ENCODE data around the gene VAV2.
"Not testable (repeated sequence)": the region's sequence is repeated elsewhere in the genome, so short reads cannot be mapped to it uniquely, and the experiment has no call there.

Gene VAV2

DNA sequence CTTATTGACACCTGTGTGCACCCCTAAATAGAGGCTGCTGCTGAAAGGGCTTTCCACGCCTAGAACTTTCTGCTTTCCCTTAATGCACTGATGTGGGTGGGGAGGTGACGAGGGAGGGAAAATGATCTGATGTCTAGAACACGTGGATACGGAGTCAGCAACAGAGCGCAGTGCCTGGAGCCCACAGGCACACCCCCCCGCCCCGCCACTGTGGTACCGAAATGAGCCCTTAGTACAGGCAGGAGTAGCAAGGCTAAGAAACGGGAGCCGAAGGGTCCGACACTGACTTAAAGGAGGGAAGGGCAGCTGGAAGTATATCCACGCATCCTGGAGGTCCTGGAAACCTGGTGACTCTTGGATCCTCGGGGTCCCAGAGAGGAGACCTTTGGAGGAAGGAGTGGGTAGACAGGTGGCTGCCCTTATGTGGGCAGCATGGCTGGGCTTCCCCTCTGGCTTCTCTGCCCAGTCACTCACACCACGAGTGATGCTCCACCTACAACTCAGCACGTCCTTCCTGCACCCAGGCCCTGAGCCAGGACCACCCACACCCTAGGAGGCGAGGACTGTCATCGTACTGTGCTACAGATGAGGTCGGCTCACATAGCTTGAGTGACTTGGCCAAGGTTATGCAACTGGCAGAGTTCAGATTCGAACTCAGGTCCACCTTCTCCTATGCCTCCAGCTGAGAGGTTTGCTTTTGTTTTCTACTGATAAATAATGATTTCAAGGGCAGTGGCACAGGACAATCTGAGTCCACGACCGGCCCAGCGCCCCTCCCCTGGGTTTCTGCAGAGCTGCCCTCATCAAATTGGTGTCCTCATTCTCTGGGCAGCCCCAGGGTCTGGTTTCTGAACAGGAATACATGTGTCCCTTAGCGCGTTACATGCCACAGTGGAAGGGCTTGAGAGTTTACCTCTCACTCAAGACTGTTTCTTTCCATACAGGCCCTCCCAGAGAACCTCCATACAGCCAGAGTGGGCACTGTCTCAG lies 4.7 kb upstream of the VAV2 start:
- DNase-seq (ENCODE audit: low spot score): no peak

DNA sequence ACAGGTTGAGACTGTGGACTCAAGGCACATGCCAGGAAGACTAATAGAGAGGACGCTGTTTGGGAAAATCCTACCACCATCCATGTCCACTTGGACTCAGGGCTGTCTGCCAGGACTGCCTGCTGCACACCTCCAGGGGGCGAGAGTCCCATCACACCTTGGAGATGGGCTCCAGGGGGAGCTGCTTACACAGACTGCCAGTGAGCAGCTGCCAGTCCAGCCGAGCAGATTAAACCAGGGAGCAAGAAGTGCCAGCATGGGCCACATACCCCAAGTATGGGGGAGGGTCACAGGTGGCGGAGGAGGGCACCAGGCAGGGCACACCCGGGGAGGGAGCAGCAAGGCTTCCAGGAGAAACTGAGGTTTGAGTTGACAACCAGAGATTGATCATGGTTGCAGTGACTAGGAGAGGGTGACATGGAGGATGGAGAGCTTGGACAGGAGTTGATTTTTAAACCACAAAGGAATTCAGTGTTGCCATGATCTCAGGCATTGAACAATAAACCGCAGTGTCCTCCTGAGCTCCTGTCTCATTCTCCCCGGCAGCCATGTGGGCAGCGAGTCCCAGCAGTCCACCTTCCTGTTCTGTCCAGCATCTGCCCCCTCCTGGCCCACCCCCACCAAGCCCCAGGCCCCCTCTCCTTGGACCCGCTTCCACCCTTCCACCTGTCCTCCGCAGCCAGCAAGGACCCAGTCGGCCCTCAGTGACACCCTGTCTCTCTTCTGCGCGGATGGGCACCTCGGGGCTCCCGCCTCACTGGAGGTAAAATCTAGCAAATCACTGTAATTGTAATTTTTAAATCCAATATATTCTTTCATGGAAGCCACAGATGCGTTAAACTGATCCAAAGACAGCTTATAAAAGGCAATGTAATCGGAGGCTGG lies 3.1 kb upstream of the VAV2 start:
- peak; percentile 17 for DNase-seq (ENCODE audit: low spot score)

DNA sequence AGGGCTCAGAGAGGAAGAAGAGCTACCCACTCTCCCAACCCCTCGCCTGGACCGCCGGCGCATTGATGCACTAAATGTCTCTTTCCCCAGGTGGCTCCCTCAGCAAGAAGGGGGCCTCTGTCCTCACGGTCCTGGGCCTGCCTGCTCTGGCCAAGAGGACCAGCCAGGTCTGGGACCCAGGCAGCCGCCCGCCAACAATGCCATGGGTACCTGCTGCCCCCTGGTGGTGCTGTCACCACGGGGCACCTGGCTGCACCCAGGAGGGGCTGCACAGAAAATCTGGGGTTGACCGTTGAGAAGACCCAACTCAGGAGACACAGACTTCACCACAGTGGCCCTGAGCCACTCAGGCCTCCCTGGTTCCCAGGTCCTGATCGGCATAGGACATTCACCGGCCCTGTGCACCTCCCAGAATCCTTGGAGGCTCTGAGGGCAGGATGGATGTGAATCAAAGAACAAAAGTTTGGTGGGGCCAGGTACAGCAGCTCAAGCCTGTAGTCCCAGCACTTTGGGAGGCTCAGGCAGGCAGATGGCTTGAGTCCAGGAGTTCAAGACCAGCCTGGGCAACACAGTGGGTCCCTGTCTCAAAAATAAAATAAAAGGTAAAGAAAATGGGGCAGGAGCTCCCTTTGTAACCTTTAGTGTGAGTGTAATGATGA lies 2.4 kb upstream of the VAV2 start:
- DNase-seq (ENCODE audit: low spot score): peak; percentile 86

DNA sequence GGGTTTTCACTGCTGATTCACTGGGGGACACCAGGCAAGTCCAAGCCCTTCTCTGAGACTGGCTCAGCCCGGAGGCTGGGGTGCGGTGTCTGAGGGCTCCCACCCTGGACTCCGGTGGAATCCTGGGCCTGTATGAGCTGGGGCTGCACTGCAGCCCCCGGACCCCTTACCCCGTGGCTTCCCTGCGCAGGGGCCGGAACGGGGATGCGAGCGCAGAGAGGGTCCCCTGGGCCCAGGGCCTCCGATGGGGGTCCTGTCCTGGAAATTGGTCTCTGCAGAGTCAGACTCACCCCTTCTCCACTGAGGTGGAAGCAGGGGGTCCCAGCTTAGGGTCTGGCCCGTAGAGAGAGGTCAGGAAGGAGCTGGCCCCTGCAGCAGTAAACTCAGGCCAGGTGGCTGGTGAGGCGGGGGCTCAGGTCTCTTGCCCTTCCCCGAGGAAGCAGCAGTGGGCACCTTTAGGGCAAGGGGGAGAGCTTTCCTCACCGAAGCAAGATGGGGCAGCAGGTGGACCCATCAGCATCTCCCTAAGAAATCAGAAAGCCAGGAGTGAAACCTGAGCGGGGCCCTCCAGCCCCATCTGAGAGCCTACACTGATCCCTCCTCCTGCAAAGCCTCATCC lies 1.6 kb upstream of the VAV2 start:
- no peak for DNase-seq (ENCODE audit: low spot score)

DNA sequence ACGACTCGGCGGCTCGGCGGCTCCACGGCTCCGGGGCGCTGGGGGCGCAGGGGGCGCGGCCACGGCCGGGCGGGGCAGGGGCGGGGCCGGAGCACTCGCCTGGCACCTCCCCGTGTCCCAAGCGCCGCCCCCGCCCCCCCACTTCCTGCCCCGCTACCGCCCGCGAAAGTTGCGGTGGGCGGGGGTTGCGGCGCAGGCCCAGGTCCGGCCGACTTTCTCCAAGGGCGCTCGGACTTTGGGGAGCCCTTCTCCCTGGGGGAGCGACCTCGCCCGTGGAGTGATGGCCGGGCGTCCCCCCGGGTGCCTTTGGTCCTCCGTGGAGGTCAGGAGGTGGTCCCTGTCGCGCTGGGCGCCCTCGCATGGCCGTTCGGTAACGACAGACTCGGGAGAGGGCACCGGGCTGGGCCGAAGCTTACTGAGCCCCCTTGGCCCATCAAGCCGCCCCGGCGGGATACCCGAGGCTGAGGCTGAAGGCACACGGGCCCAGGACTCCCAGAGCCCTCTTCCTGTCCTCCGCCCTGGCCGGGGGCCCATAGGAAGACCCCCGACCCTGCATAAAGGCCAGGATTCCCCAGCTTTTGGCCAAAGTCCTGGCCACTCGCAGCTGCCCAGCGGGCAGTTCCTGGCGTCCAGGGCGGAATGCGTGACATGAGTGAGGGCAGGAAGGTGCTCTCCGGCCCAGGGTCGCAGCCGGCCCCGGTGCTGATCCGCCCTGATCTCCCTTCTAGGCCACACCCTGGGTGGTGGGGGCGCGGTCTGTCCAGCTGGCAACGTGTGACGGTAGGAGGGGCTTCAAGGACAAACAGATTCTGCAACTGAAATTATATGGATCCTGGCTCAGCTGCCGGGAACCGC lies 883 bp upstream of the VAV2 start:
- peak; percentile 91 for DNase-seq (ENCODE audit: low spot score)

DNA sequence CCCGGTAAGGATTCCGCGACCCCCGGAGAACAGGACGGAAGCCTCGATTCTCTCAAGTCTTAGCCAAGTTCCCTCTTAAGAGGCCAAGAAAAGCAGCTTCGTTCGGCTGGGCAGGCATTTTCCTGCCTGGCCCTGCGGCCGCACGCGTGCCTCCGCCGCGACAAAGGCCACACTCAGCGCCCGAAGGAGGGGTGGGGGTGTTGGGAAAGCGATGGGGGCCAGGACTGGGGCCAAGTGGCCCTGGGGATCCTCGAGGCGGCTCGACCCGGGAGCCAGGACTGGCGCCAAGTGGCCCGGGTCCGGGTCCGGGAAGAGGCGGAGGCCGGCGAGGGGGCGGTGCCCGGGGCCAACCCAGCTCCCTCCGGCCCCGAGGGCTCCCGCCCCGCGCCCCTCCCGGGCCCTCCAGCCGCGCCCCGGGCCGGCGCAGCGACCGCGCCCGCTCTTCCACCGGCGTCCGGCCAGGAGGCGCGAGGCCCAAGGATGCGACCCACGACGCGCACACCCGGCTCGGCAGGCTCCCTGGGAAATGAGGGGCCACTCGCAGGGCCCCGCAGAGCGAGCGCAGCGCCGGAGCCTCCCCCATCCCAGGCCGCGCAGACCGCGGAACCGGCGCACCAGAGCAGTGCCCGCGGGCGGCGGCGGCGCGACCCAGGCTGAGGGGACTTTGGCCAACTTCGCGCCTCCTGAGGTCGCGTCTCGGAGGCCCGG lies 756 bp downstream of the VAV2 start:
- peak; percentile 43 for DNase-seq (ENCODE audit: low spot score)

DNA sequence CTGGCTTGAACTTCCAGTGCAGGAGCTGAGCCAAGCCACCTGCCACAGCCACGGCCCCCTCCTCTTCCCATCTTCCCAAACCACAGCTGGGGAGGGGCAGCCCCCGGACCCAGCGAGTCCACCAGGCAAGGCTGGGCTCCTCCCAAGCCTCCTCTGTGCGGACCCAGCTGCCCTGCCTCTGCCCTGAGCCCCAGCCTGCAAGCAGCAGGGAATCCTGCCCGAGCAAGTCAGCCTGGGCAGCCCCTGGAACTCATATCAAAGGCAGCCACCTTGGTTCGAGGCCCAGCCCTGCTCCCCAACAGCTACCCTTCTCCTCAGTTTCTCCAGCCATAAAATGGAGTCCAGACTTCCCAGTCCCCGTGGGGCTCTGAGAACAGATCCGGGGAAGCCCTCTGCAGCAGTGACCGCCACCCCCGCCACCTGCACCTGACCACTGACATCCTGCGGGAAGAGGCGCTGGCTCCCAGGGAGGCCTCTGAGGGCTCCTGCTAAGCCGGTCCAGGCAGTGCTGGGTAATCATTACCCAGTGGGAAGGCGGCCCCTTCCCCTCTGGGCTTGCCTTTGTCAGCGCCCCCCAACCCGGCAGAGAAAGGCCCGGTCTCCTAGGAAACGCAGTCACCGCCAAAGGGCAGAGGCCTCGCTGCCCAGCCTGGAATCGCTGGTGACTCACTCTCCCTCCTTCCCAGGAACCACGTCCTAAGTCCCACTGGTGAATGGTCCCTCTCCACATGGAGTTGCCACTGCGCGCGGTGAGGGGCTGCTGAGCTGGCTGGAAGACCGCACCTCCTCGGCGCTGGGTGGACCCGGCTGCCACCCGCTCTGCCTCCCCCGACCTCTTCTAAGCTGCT lies 1.5 kb downstream of the VAV2 start:
- DNase-seq (ENCODE audit: low spot score): peak; percentile 76

DNA sequence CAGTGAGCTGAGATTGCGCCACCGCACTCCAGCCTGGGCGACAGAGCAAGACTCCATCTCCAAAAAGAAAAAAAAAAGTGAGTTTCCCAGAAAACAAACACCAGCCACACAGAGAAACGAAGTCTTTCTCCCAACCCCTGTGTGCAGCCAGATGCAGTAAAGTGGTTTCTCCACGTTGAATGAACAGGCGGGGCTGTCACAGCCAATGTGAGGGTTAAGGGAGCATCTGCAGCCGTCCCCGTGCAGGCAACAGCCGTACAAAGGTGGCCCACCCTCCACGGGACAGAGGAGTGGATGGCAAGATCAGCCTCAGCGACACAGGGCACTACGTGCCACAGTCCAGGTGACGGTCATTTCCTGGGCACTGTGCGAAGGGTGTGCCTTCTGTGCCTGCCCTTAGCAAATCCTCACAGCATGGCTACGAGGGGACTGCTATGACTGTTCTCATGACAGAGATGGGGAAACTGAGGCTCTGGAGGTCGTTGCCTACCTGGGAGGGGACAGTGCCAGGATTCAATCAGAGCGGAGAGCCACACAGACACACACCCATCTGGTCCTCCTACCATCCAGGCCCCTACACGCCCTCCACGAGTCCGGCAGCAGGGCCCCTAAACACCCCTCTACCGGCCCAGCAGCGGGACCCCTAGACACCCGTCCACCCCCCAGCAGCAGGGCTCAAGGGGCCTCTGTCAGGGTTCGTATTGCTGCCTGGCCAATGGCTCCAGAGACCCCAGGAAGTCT lies 2.3 kb downstream of the VAV2 start:
- DNase-seq (ENCODE audit: low spot score): no peak

DNA sequence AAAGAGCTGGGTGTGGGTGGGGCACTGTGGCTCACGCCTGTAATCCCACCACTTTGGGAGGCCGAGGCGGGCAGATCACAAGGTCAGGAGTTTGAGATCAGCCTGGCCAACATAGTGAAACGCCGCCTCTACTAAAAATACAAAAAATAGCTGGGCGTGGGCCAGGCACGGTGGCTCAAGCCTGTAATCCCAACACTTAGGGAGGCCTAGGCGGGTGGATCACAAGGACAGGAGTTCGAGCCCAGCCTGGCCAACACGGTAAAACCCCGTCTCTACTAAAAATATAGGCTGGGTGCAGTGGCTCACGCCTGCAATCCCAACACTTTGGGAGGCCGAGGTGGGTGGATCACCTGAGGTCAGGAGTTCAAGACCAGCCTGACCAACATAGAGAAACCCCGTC lies 3.4 kb downstream of the VAV2 start:
- DNase-seq (ENCODE audit: low spot score): not testable (repeated sequence)

DNA sequence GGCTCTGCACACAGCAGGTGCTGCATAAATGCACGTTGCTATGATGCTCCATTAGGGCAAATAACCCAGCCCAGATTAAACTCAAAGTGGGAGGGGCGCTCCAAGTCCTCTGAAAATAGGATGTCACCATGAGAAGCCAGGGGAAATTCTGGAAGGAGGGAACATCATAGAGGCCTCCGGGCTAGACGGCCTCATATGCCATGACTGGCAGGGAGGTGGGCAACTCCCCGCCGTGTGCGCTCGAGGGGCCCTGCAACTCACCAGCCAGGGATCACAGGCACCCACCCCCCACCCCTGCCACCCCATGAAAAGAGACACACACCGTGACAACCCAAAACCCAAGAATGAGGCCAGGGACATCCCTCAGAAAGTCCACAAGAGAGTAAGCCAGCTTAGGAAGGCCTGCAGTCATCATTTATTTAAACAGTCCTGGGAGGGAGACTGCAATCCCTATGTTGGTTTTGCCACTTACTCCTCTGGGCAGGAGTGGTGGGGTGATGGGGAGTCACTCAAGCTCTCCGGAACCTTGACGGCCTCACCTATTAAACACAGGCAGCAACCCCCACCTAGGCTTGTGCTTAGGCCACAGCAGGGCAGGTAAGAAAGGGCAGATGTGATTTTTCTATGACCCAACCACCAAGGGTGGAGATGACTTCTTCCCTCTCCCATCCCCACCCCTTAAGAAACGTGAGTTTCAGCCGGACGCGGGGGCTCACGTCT lies 4.0 kb downstream of the VAV2 start:
- DNase-seq (ENCODE audit: low spot score): no peak

DNA sequence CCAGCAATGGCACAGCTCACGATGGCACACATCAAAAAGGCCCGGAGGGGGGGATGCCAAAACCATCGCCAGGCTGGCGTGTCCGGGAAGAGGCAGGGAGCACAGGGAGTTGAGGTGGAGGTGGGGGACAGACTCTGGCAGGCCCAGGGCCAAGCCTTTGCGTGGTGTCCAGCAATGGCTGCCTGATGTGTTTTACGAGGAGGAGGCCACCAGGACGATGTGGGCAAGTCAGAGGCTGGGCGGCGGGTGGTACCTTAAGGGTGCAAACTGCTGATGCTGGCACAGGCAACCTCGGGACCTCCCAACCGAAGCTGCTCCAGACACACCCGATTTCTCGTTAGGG lies 4.7 kb downstream of the VAV2 start:
- no peak for DNase-seq (ENCODE audit: low spot score)

DNA sequence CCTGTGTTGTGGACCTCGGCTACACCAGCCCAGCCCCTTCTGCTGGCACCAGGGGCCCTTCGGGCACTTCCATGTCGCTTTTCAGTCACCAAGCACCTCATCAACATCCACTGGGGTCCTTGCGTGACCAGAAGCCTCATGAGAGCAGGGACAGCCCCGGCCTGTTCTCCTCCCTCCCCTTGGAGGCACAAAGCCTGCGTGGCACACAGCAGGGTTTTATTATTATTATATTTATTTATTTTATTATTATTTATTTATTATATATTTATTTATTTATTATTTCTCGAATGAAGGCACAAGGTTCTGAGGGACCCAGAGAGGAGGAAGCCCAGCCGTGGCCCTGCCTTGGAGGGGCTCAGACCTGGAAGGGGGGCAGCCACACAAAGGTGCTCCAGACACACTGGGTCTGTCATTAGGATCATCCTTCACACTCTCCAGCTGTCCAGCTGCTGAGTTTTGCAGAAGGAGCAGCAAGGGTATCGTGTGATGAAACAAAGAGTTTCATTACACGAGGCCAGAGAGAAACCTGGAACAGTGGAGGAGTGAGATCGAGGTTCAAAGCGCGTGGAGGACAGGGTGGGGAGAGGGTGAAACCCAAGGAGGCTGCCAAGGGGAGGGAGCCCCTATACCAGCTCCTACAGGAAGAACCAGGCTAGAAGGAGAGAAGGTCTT lies 5.2 kb downstream of the VAV2 start:
- DNase-seq (ENCODE audit: low spot score): no peak

DNA sequence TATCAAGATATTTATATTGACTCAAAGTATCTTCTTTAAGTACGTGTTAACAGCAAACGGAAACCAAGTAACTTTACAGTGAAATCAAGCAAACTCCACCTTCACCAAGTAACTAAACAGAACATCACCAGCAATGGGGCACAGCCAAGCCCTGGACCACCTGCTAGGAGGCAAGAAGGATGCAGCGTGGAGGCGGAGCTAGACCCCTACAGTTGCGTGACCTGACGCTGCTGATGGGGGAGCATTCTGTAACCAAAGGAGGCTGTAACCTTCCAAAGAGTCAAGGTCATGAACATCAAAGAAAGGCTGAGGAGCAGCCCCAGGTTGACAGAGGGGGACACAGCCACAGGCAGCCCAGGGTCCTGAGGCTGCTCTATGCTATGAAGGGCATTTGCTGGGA lies 6.1 kb downstream of the VAV2 start:
- no peak for DNase-seq (ENCODE audit: low spot score)

DNA sequence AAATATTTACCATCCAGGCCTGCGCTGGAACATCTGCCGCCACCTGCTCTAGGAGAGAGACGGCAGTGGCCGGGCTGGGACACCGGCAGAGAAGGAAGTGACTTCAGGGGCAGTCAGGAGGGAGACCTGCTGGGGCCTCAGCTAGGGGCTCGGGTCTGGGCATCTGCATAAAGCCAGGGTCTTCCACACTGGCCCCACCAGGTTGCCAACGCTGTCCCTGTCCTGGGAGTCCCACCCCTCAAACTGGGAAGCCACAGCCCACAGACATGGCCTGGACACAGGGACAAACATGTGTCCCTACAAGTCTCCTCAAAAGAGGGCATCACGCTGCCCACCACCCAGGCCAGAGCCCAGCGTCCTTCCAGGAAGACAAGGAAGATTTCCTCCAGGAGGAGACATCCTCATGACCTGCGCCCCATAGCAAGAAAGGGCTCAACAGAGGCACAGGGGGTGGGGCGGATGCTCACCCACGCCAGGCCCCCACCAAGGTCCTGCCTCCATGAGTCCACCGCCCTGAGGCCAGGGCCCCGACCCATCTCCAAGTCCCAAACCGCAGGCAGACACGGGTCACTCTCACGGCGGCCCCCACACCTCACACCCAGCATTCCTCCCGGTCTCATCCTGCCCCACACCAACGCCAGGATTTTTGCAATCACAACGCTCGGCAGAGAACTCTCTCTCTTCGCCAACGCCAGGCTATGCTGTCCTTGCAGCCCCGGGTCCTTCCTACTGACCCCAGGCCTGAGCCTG lies 9.0 kb downstream of the VAV2 start:
- DNase-seq (ENCODE audit: low spot score): no peak

DNA sequence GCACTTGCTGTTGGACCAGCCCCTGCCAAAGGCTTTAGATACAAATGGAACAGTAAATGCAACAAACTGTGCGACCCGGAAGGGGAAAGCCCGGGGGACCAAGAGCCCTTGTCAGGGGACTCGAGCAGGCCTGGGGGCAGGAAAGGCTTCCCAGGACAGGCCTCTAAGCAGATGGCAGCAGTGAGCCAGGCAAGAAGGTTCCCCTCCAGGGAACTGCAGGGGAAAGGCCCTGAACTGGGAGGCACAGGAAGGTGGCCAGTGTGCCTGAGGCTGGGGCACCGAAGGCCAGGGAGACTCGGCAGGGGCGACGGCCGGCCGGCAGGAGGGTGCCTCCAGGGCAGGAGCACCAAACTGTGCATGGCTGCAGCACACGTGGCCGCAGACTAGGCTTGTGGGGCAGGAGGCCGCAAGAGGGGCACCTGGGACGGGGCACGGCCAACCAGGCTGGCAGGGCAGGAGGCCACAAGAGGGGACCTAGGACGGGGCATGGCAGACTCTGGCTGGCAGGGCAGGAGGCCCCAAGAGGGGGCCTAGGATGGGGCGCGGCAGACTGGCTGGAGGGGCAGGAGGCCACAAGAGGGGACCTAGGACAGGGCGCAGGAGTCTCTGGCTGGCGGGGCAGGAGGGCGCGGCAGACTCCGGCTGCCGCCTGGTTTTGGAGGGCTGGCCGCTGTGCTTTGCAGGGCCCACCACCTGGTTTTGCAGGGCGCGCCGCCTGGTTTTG lies 10.0 kb downstream of the VAV2 start:
- DNase-seq (ENCODE audit: low spot score): no peak

DNA sequence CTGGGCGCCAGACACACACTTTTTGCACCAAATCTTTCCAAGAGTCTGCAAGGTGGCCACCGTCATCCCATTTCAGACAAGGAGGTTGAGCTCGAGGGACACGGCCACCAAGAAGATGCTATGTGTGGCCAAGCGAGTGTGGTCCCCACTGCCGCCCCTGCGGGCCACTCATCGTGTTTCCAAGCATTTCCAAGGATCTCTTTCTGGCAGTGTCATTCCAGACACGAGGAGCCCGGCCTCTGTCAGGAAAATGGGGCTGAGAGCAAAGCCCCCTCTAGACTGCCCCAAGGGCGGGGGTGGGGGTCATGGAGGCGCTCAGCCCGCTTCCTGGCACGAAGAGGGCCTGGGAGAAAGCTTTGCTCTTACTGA lies 10.6 kb downstream of the VAV2 start:
- DNase-seq (ENCODE audit: low spot score): no peak

Data from AG08396 (cell line).